Stomach smooth muscle (tissue), 2 donors: ENCODE measurements around the gene IL17RB.
A peak's percentile ranks its signal among the peaks of the same experiment; 100 is the strongest.

Experiments
- H3K27ac ChIP-seq: one replicate; pipeline ENCODE4 v1.7.0; 2013; ENCODE audit warnings: mild to moderate bottlenecking, low read length, inconsistent platforms
- H3K27me3 ChIP-seq, 2 donors: one replicate each; pipeline ENCODE4 v1.7.0; 2013; ENCODE audit warnings: low read length in 2 of 2; ENCODE audit not compliant: insufficient read depth in 2 of 2, control insufficient read depth in 1 of 2
- H3K36me3 ChIP-seq, 2 donors: one replicate each; pipeline ENCODE4 v1.7.0; 2013; ENCODE audit warnings: low read length in 2 of 2; ENCODE audit not compliant: control insufficient read depth in 2 of 2, insufficient read depth in 2 of 2
- H3K4me1 ChIP-seq: one replicate; pipeline ENCODE4 v1.7.0; 2013; ENCODE audit warnings: low read length; ENCODE audit not compliant: control insufficient read depth, insufficient read depth
- H3K4me3 ChIP-seq, 2 donors: one replicate each; pipeline ENCODE4 v1.7.0; 2013; ENCODE audit warnings: low read length in 2 of 2
- H3K9ac ChIP-seq, 2 donors: one replicate each; pipeline ENCODE4 v1.7.0; 2013; ENCODE audit warnings: low read length in 2 of 2, mild to moderate bottlenecking in 1 of 2
- H3K9me3 ChIP-seq, 2 donors: one replicate each; pipeline ENCODE4 v1.7.0; 2013; ENCODE audit warnings: low read length in 2 of 2; ENCODE audit not compliant: control insufficient read depth in 2 of 2
- donor health status: healthy.
- donor health status: Pancreatic carcinoma.

IL17RB gene

DNA sequence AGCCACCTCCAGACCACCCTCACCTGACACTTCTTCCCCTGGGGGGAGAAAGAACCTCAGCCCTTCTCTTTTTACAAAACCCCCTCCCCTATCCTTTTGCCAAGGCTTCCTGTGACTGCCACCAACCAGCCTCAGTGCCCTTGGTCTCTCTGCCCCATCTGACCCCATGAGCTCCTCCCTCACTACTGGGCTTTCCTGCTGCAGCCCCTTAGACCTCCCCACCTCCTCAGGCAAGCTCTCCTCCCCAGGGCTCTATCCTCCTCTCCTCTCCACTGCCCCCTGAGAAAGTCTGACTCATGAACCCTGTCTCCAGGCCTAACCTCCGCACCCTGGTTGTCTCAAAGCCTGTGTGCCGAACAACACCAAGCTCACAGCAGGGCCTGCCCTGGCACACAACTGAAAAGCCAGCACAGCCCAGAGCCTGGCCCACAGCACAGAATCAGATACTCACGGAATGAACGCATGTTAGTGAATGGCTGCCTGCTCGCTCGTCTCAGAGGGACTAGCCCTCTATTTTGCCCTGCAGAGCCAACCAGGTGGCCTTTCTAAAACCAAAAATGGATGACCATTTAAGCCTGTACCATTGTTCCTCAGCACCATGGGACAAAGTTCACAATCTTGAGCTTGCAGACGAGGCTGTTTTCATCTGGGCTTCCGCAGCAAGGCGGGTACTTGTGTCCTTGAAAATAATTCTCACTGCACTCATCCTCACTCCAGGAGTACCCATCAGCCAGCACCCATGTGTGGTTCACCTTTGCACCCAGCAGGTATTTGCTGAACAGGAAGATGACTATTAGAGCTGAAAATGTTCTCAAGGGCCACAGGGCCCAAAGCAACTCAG, 1.9 kb upstream of the IL17RB start:
- Histone ChIP-seq H3K9ac (no peak overlapping the region), H3K36me3 (no peaks in the 10 kb centered on the region), H3K4me3 (no peak overlapping the region), H3K9me3 (no peaks in the 10 kb centered on the region), H3K4me1 (peaks cover 5% of the 10 kb centered on the region), H3K27ac (no peak overlapping the region), H3K27me3 (peaks cover 0 to 13% of the 10 kb centered on the region in 2 donors)

DNA sequence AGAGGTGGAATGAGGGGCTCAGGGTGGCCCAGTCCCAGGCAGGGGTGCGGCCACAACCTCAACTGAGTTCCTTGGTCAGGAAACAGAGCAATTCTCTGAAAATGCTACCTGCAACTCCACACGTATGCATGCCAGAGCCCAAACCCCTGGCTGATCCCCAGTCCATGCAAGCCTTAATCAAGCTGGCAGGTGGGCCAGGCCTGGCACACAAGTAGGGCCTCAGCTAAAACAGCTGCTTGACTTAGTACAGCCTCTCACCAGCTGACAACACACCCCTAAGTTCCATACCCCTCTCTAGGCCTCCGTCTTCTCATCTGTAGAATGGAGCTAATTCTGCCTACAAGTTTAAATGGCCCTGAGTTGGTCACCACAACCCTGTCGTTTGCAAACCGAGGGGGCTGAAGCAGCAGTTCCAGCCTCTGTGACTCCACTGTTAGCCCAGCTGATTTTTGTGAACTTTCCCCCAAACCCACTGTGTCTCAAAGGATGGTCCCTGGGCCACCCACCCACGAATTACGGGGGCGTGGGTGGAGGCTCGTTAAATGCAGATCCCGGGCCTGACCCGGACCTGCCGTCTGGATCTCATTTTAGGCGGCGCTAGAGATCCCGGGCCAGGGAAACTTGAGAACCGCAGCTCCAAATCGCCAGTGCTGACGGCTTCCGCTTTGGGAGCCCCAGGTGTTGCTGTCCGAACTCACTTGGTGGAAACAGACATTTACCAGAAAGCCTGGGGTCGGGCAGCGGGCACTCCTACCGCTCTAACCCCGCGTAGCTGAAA, 1.1 kb upstream of the IL17RB start:
- Histone ChIP-seq H3K9me3 (no peaks in the 10 kb centered on the region), H3K36me3 (no peaks in the 10 kb centered on the region), H3K27ac (no peak overlapping the region), H3K4me3 (peak overlapping the region; percentile 67 to 81), H3K4me1 (peaks cover 5% of the 10 kb centered on the region), H3K9ac (peak overlapping the region; percentile 44 to 71), H3K27me3 (peaks cover 0 to 13% of the 10 kb centered on the region in 2 donors)

DNA sequence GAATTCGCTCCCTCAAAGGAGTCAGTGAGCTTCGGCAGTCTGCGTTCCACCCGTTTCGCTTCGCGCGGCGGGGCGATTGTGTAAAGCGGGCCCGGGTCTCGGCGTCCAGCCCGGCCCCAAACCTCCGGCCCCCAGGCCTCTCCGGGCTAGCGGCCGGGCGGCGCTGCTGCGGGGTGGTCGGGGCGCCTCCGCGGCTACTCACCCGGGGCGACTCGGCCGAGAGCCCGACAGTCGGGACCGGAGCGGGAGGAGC, 561 bp upstream of the IL17RB start:
- H3K9ac ChIP-seq = peak overlapping the region; percentile 44 to 71
- H3K4me1 ChIP-seq = peaks cover 6% of the 10 kb centered on the region
- H3K27me3 ChIP-seq = peaks cover 0 to 13% of the 10 kb centered on the region in 2 donors

DNA sequence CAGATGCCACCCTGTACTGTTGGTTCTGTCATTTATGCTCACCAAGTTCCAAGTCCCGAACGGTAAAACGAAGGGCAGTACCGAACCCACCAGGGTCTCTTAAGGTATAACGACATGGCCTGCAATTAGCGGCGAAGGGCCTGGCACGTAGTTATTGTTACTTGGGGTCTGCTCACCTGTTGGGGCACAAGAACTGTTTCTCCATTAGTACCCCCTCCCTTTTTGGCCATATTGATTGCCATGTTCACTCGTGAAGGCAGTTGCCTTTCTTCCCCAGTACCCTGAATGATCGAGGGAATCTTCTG, 435 bp downstream of the IL17RB start:
- peaks cover 11% of the 10 kb centered on the region for H3K4me1 ChIP-seq
- H3K9me3 ChIP-seq = no peaks in the 10 kb centered on the region
- H3K27me3 ChIP-seq = peaks cover 0 to 13% of the 10 kb centered on the region in 2 donors
- peak overlapping the region; percentile 67 to 81 for H3K4me3 ChIP-seq
- no peak overlapping the region for H3K9ac ChIP-seq
- H3K27ac ChIP-seq = no peak overlapping the region
- H3K36me3 ChIP-seq = no peaks in the 10 kb centered on the region

More for the DNA sequence above, 561 bp upstream of the IL17RB start:
- no peaks in the 10 kb centered on the region for H3K36me3 ChIP-seq
- no peak overlapping the region for H3K27ac ChIP-seq
- H3K9me3 ChIP-seq = no peaks in the 10 kb centered on the region
- H3K4me3 ChIP-seq = peak overlapping the region; percentile 67 to 81

DNA sequence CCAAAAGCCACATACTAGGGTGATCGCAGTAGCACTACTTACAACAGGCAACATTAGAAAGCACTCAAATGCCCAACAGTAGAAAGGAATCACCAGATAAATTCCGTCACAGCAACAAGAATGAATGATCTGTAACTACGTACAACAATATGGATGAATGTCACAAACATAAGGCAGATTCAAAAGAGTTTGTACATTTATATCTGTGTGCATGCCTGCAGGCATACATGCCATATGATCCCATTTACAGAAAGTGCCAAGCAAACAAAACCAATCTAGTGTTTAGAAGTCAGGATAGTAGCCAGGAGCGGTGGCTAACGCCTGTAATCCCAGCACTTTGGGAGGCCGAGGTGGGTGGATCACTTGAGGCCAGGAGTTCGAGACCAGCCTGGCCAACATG, 3.5 kb downstream of the IL17RB start:
- Histone ChIP-seq H3K9me3 (no peaks in the 10 kb centered on the region), H3K27ac (no peak overlapping the region), H3K9ac (no peak overlapping the region), H3K4me1 (peaks cover 11% of the 10 kb centered on the region), H3K4me3 (no peak overlapping the region), H3K36me3 (no peaks in the 10 kb centered on the region), H3K27me3 (peaks cover 0 to 13% of the 10 kb centered on the region in 2 donors)

DNA sequence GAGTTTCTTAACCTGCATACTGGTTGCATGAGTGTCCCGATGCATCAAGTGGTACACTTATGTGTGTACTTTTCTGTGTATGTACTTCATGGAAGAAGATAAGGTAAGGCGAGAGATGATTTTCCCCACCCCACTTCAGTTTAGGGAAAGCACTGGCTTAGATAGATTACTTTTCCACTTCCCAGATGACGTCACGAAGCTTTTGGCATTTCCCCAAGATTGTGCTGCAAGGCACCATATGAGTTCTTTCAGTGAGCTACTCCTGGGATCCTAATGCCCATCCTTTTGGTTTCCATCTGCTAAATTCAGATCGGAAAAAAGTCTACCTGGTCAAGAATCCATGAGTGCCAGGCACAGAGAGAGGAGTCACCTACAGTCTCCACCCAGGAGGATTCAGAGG, 4.5 kb downstream of the IL17RB start:
- Histone ChIP-seq H3K4me3 (no peak overlapping the region), H3K36me3 (no peaks in the 10 kb centered on the region), H3K9me3 (no peaks in the 10 kb centered on the region), H3K9ac (no peak overlapping the region), H3K27me3 (peaks cover 0 to 13% of the 10 kb centered on the region in 2 donors), H3K4me1 (peaks cover 11% of the 10 kb centered on the region), H3K27ac (no peak overlapping the region)

DNA sequence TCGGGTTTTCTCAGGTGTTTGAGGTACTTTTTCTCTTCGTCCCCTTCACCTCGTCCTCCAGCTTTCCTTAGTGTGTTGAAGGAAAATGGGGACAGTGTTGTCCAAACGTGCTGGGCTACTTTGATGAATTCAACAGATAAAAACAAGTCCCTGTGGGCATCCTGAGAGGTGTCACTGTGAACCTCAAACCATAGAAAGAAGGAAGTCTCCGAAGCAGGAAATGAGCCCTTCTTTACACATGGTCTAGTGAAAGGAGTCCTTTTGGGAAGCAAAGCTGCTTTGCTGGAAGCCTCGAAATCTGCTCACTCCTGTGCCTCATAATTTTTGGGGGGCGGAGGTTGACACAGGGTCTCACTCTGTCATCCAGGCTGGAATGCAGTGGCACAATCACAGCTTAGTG, 10.6 kb downstream of the IL17RB start:
- Histone ChIP-seq H3K4me1 (no peaks in the 10 kb centered on the region), H3K27me3 (no peaks in the 10 kb centered on the region), H3K36me3 (peaks cover 5 to 9% of the 10 kb centered on the region in 2 donors), H3K4me3 (no peak overlapping the region), H3K9ac (no peak overlapping the region), H3K27ac (no peak overlapping the region), H3K9me3 (no peaks in the 10 kb centered on the region)

DNA sequence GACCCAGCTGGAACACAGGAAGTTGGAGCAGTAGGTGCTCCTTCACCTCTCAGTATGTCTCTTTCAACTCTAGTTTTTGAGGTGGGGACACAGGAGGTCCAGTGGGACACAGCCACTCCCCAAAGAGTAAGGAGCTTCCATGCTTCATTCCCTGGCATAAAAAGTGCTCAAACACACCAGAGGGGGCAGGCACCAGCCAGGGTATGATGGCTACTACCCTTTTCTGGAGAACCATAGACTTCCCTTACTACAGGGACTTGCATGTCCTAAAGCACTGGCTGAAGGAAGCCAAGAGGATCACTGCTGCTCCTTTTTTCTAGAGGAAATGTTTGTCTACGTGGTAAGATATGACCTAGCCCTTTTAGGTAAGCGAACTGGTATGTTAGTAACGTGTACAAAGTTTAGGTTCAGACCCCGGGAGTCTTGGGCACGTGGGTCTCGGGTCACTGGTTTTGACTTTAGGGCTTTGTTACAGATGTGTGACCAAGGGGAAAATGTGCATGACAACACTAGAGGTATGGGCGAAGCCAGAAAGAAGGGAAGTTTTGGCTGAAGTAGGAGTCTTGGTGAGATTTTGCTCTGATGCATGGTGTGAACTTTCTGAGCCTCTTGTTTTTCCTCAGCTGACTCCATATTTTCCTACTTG, 11.9 kb downstream of the IL17RB start:
- Histone ChIP-seq H3K9me3 (no peaks in the 10 kb centered on the region), H3K9ac (no peak overlapping the region), H3K27ac (no peak overlapping the region), H3K4me3 (no peak overlapping the region), H3K27me3 (no peaks in the 10 kb centered on the region), H3K36me3 (peaks cover 11 to 18% of the 10 kb centered on the region in 2 donors), H3K4me1 (no peaks in the 10 kb centered on the region)

DNA sequence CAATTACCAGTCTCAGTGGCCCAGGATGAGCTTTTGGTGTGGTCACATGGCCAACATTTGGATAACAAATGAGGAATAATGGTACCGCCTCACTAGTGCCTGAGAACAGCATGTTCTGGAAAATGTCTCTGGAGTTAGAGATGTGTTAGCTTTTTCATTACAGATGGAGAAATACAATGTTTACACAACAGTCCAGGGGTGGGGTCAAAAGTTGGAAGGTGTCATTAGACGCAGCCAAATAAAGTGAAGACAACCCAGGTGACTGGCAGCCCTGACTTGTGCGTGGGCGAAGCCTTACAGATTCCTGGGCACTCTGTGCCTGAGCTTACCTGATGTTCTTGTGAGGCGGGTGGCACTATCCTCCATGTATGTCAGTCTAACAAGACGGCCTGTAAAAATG, 12.8 kb downstream of the IL17RB start:
- no peaks in the 10 kb centered on the region for H3K4me1 ChIP-seq
- no peak overlapping the region for H3K4me3 ChIP-seq
- no peaks in the 10 kb centered on the region for H3K27me3 ChIP-seq
- no peak overlapping the region for H3K9ac ChIP-seq
- no peaks in the 10 kb centered on the region for H3K9me3 ChIP-seq
- peaks cover 16 to 19% of the 10 kb centered on the region in 2 donors for H3K36me3 ChIP-seq
- no peak overlapping the region for H3K27ac ChIP-seq

DNA sequence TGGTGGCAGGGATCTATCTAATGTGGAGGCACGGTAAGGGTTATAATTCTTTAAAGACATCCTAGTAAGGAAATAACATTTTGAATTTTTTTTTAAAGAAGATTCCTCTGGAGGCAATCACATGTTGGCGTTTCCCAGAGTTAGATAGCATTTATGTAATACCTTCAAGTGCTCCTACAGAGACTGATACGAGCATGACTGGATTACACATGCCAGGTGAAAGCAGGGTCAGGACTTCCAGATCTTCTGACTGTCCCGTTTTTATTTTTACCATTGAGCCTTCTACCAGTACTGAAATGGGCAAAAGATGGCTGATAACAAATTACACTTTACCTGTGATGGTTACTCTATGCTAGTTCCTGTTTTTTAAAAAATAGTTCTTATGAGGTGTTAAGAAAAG, 13.8 kb downstream of the IL17RB start:
- Histone ChIP-seq H3K9me3 (no peaks in the 10 kb centered on the region), H3K9ac (no peak overlapping the region), H3K4me3 (no peak overlapping the region), H3K27me3 (no peaks in the 10 kb centered on the region), H3K27ac (no peak overlapping the region), H3K36me3 (peaks cover 19 to 27% of the 10 kb centered on the region in 2 donors), H3K4me1 (no peaks in the 10 kb centered on the region)
